Panc1 (cell line): ENCODE results near the gene TTR.

Source experiments
- CTCF ChIP-seq: fragments of 450-650 bp; IDR thresholded peaks from 2 replicates; pipeline ENCODE4 v1.5.1; 2017; ENCODE audit warnings: mild to moderate bottlenecking
- POLR2AphosphoS5 ChIP-seq: IDR thresholded peaks from 2 replicates; pipeline ENCODE4 v1.6.1; 2012; ENCODE audit warnings: mild to moderate bottlenecking, low read depth, low read length, moderate library complexity
- REST ChIP-seq, 2 experiments: IDR thresholded peaks; 2 replicates each; pipeline ENCODE4 v1.6.1; 2011 to 2012; ENCODE audit warnings: low read depth in 2 of 2, control low read depth in 1 of 2, low read length in 1 of 2, mild to moderate bottlenecking in 1 of 2, moderate library complexity in 1 of 2; ENCODE audit not compliant: insufficient read depth in 1 of 2
- SIN3A ChIP-seq: IDR thresholded peaks from 2 replicates; pipeline ENCODE4 v1.6.1; 2012; ENCODE audit warnings: low read depth, mild to moderate bottlenecking, low read length, moderate library complexity, borderline replicate concordance; ENCODE audit not compliant: insufficient read depth

DNA sequence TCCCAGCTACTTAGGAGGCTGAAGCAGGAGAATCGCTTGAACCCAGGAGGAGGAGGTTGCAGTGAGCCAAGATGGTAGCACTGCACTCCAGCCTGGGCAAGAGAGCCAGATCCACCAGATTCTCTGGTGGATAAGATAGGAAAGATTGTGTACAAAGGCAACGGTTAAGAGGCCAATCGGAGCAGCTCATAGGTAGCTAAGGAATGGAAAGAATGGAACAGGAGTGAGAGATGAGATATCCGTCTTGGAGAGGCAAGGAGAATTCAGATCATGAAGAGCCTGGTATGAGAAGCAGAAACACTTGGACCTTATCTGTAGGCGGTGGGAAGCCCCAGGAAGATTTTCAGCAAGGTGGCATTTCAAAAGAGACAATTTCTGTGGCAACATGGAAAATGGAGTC lies 27.1 kb downstream of the TTR start:
- no peak for TF ChIP-seq CTCF
- TF ChIP-seq REST (IDR thresholded peaks at IDR 0.05; ENCODE audit: insufficient read depth in 1 of 2, low read depth in 2 of 2, low read length in 1 of 2) = no peak
- TF ChIP-seq POLR2AphosphoS5 = no peak
- TF ChIP-seq SIN3A = no peak
